AG09309 (cell line): ENCODE measurements around the gene GRIFIN.

Source experiments
- DNase-seq: peaks from one replicate; pipeline ENCODE4 v3.0.0-alpha.2; 2010; ENCODE audit warnings: low read depth
- H3K4me3 ChIP-seq: 2 replicates; pipeline ENCODE4 v1.5.1; 2011; ENCODE audit warnings: mild to moderate bottlenecking, low read depth, low read length, moderate library complexity; ENCODE audit not compliant: control insufficient read depth
- CTCF ChIP-seq: IDR thresholded peaks from 2 replicates; pipeline ENCODE4 v1.5.1; 2011; ENCODE audit warnings: mild to moderate bottlenecking, low read depth, low read length, inconsistent platforms; ENCODE audit not compliant: insufficient read depth, control insufficient read depth; ENCODE audit errors: missing control alignments

GRIFIN gene

GRCh38 chr7:2513702-2514101 is 37.5 kb upstream of the GRIFIN start:
- no peak for DNase-seq
- TF ChIP-seq CTCF = no peak

GRCh38 chr7:2512713-2513112 is 36.5 kb upstream of the GRIFIN start:
- TF ChIP-seq CTCF = no peak
- H3K4me3 ChIP-seq = no peak overlapping the region
- no peak for DNase-seq

More at GRCh38 chr7:2513702-2514101, 37.5 kb upstream of the GRIFIN start:
- H3K4me3 ChIP-seq = no peak overlapping the region

- DNase-seq = no peak
- H3K4me3 ChIP-seq = no peak overlapping the region
- TF ChIP-seq CTCF = no peak
Measured at GRCh38 chr7:2512179-2512661, 36.0 kb upstream of the GRIFIN start.

GRCh38 chr7:2511769-2512168 is 35.6 kb upstream of the GRIFIN start:
- no peak for TF ChIP-seq CTCF
- no peak for DNase-seq
- H3K4me3 ChIP-seq = no peak overlapping the region

GRCh38 chr7:2510909-2511768 is 34.9 kb upstream of the GRIFIN start:
- no peak overlapping the region for H3K4me3 ChIP-seq
- no peak for DNase-seq
- no peak for TF ChIP-seq CTCF

GRCh38 chr7:2510130-2510776 is 34.1 kb upstream of the GRIFIN start:
- no peak for DNase-seq
- TF ChIP-seq CTCF = no peak
- H3K4me3 ChIP-seq = no peak overlapping the region
